Natural killer cell (primary cell): Measurements from ENCODE around the gene CDC5L. TPM values are rescaled to one million over a fixed set of nuclear protein-coding genes. Genes with fewer than 3 reads are reported as not detected.
"Not testable (repeated sequence)": the region's sequence is repeated elsewhere in the genome, so short reads cannot be mapped to it uniquely, and the experiment has no call there.

Source experiments
- ATAC-seq, 3 donors: fragments of 150-1000 bp in 2 of 3; fragments of 200-7000 bp in 1 of 3; cut with Tn5 transposase; 1 replicate in 1 of 3; 2 replicates in 2 of 3; pipeline ENCODE4 v1.10.0; 2021; ENCODE audit warnings: mild to moderate bottlenecking in 2 of 3, moderate library complexity in 2 of 3
- DNase-seq, 2 donors: peaks; one replicate each; pipeline versions ENCODE4 v3.0.0 to v3.0.0-alpha.2; 2013 to 2021; ENCODE audit warnings: mixed read lengths in 1 of 2
- H3K27ac ChIP-seq: one replicate; pipeline ENCODE4 v1.5.1; 2013; ENCODE audit warnings: mild to moderate bottlenecking, low read length
- H3K27me3 ChIP-seq: one replicate; pipeline ENCODE4 v1.6.1; 2013; ENCODE audit warnings: low read length; ENCODE audit not compliant: control insufficient read depth, insufficient read depth
- H3K36me3 ChIP-seq: one replicate; pipeline ENCODE4 v1.6.1; 2013; ENCODE audit warnings: low read length; ENCODE audit not compliant: control insufficient read depth, insufficient read depth
- H3K4me1 ChIP-seq: one replicate; pipeline ENCODE4 v1.6.1; 2013; ENCODE audit warnings: low read length; ENCODE audit not compliant: control insufficient read depth, insufficient read depth
- H3K4me3 ChIP-seq: one replicate; pipeline ENCODE4 v1.5.1; 2013; ENCODE audit warnings: low read length
- H3K9me3 ChIP-seq: one replicate; pipeline ENCODE4 v1.6.1; 2013; ENCODE audit warnings: low read length; ENCODE audit not compliant: control insufficient read depth, insufficient read depth
- H3K27ac Mint-ChIP-seq, 2 donors: one replicate each; pipeline ENCODE4 v1.8.0; 2022; ENCODE audit warnings: mild to moderate bottlenecking in 2 of 2, mixed read lengths in 2 of 2, moderate library complexity in 1 of 2
- H3K27me3 Mint-ChIP-seq, 2 donors: one replicate each; pipeline ENCODE4 v1.8.0; 2022; ENCODE audit warnings: low read depth in 2 of 2, mixed read lengths in 2 of 2
- H3K36me3 Mint-ChIP-seq: one replicate; pipeline ENCODE4 v1.8.0; 2022; ENCODE audit warnings: mixed read lengths
- H3K4me1 Mint-ChIP-seq, 2 donors: one replicate each; pipeline ENCODE4 v1.8.0; 2022; ENCODE audit warnings: mixed read lengths in 2 of 2
- H3K4me3 Mint-ChIP-seq: one replicate; pipeline ENCODE4 v1.8.0; 2022; ENCODE audit warnings: mild to moderate bottlenecking, moderate library complexity, mixed read lengths
- H3K9me3 Mint-ChIP-seq, 2 donors: one replicate each; pipeline ENCODE4 v1.8.0; 2022; ENCODE audit warnings: mixed read lengths in 2 of 2
- CTCF ChIP-seq: fragments of 200-600 bp; IDR thresholded peaks from one replicate; pipeline ENCODE4 v1.8.0; 2022; ENCODE audit warnings: antibody characterized with exemption
- WGBS: methylation state at CpG from one replicate; pipeline ENCODE4 v1.1.7; 2013; ENCODE audit warnings: missing lambda C conversion rate; ENCODE audit not compliant: insufficient coverage; 5-methylcytosine and 5-hydroxymethylcytosine counted together
- intact Hi-C: fragments of 100-400 bp; cut with micrococcal nuclease; formaldehyde crosslinking; loops from one replicate; pipeline ENCODE4 v1.14.2; 2022
- total RNA-seq, 4 donors: library from RNA; stranded (reverse); fragments of 120-200 nt in 1 of 4; gene quantifications; one replicate each; pipeline versions ENCODE4 v1.2.3 to v1.2.4, GENCODE V29; 2013 to 2022

CDC5L gene
- total RNA-seq, 3 donors from 2014 or later (not counting 1 experiment from before 2014, with no cell fraction given), result 22.0 to 25.0 (median 24.9) TPM

- intact Hi-C loops, result no loop called here
- H3K4me3 ChIP-seq, result no peak within 1 kb of the TSS
- TF ChIP-seq CTCF, result no peak
- Mint-ChIP-seq H3K36me3 (no peaks in the 10 kb centered on the region), H3K27ac (no peak within 1 kb of the TSS), H3K4me1 (no peaks in the 10 kb centered on the region), H3K27me3 (peaks cover 33 to 42% of the 10 kb centered on the region in 2 donors), H3K9me3 (no peaks in the 10 kb centered on the region), H3K4me3 (no peak within 1 kb of the TSS)
- H3K4me1 ChIP-seq, result no peaks in the 10 kb centered on the region
- no peaks in the 10 kb centered on the region for H3K9me3 ChIP-seq
- no peak within 1 kb of the TSS for H3K27ac ChIP-seq
- DNase-seq (no peak), ATAC-seq (no peak)
- peaks cover 7% of the 10 kb centered on the region for H3K27me3 ChIP-seq
- H3K36me3 ChIP-seq, result no peaks in the 10 kb centered on the region
- WGBS, result 5% methylated on average over 31 of the region's 31 CpGs
Observed at GRCh38 chr6:44342489-44342888, 45.0 kb upstream of the CDC5L start, which contains the start of gene SPATS1. TSS of gene SPATS1 (plus strand) at chr6:44342650. CDS start at chr6:44343096, 446 bp downstream.

- ATAC-seq, H3K9me3 Mint-ChIP-seq, H3K27me3 ChIP-seq, H3K4me1 Mint-ChIP-seq, H3K27ac ChIP-seq, H3K4me3 Mint-ChIP-seq, H3K9me3 ChIP-seq, intact Hi-C loops, DNase-seq, H3K36me3 ChIP-seq, H3K4me1 ChIP-seq, H3K36me3 Mint-ChIP-seq, H3K27ac Mint-ChIP-seq, H3K4me3 ChIP-seq: not testable (repeated sequence)
- H3K27me3 Mint-ChIP-seq, result peaks cover 25 to 41% of the 10 kb centered on the region in 2 donors
- WGBS, result 82% methylated on average over 3 of the region's 4 CpGs
Observed at GRCh38 chr6:44346818-44347217, 40.7 kb upstream of the CDC5L start.

- Histone ChIP-seq H3K36me3 (no peaks in the 10 kb centered on the region), H3K9me3 (no peaks in the 10 kb centered on the region), H3K4me1 (no peaks in the 10 kb centered on the region), H3K4me3 (no peak overlapping the region), H3K27me3 (peaks cover 1% of the 10 kb centered on the region), H3K27ac (no peak overlapping the region)
- peaks cover 3 to 14% of the 10 kb centered on the region in 2 donors for H3K27me3 Mint-ChIP-seq
- intact Hi-C loops, result no loop called here
- H3K27ac Mint-ChIP-seq, result no peak overlapping the region
- WGBS, result 80% methylated on average over 6 of the region's 6 CpGs
- no peak for TF ChIP-seq CTCF
- H3K9me3 Mint-ChIP-seq, result no peaks in the 10 kb centered on the region
- H3K36me3 Mint-ChIP-seq, result no peaks in the 10 kb centered on the region
- DNase-seq, result no peak
- no peak overlapping the region for H3K4me3 Mint-ChIP-seq
- no peaks in the 10 kb centered on the region for H3K4me1 Mint-ChIP-seq
- no peak for ATAC-seq
Observed at GRCh38 chr6:44349904-44350649, 37.4 kb upstream of the CDC5L start.

- H3K4me1 Mint-ChIP-seq, H3K4me3 ChIP-seq, H3K27me3 ChIP-seq, intact Hi-C loops, H3K9me3 ChIP-seq, H3K27ac Mint-ChIP-seq, H3K36me3 Mint-ChIP-seq, H3K4me1 ChIP-seq, H3K9me3 Mint-ChIP-seq, H3K4me3 Mint-ChIP-seq, DNase-seq, H3K27me3 Mint-ChIP-seq, ATAC-seq, H3K36me3 ChIP-seq, H3K27ac ChIP-seq: not testable (repeated sequence)
- WGBS, result 78% methylated on average over 4 of the region's 4 CpGs
Observed at GRCh38 chr6:44350650-44350994, 36.9 kb upstream of the CDC5L start.
